ENCODE measurements around the gene KDM2A. TPM values are rescaled to one million over a fixed set of nuclear protein-coding genes. Genes with fewer than 3 reads are reported as not detected.
A peak's percentile ranks its signal among the peaks of the same experiment; 100 is the strongest.
"Not testable (repeated sequence)": the region's sequence is repeated elsewhere in the genome, so short reads cannot be mapped to it uniquely, and the experiment has no call there.

Gene KDM2A
- total and polyA plus RNA-seq, 2 donors from 2014 or later: 16.2 to 82.6 TPM

- peaks cover 3 to 14% (median 4%) of the 10 kb centered on the region in 3 donors for H3K36me3 ChIP-seq (ENCODE audit: control insufficient read depth in 2 of 3, insufficient read depth in 3 of 3, low read length in 3 of 3)
- H3K27me3 ChIP-seq (ENCODE audit: control insufficient read depth, insufficient read depth, low read length): no peaks in the 10 kb centered on the region
- no peak overlapping the region for H3K27ac ChIP-seq (ENCODE audit: low read depth in 2 of 2, low read length in 2 of 2)
- H3K9me3 ChIP-seq (ENCODE audit: control insufficient read depth in 2 of 3, insufficient read depth in 1 of 3, low read length in 3 of 3): no peaks in the 10 kb centered on the region
- H3K9ac ChIP-seq (ENCODE audit: low read length in 3 of 3): no peak overlapping the region
- DNase-seq: peak in 1 of 5 donors; percentile 33
- TF ChIP-seq, protein P1, sequence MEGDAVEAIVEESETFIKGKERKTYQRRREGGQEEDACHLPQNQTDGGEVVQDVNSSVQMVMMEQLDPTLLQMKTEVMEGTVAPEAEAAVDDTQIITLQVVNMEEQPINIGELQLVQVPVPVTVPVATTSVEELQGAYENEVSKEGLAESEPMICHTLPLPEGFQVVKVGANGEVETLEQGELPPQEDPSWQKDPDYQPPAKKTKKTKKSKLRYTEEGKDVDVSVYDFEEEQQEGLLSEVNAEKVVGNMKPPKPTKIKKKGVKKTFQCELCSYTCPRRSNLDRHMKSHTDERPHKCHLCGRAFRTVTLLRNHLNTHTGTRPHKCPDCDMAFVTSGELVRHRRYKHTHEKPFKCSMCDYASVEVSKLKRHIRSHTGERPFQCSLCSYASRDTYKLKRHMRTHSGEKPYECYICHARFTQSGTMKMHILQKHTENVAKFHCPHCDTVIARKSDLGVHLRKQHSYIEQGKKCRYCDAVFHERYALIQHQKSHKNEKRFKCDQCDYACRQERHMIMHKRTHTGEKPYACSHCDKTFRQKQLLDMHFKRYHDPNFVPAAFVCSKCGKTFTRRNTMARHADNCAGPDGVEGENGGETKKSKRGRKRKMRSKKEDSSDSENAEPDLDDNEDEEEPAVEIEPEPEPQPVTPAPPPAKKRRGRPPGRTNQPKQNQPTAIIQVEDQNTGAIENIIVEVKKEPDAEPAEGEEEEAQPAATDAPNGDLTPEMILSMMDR (IDR thresholded peaks at IDR 0.05; ENCODE audit: borderline replicate concordance, extremely low read depth, insufficient read depth): no peak
- no peak overlapping the region for H3K4me3 ChIP-seq (ENCODE audit: low read length in 3 of 3)
- intact Hi-C loops (cut with DNase I): no loop called here
- FAIRE-seq: no peak
- H3K4me1 ChIP-seq (ENCODE audit: control insufficient read depth in 2 of 3, insufficient read depth in 2 of 3, low read depth in 1 of 3, low read length in 3 of 3): peaks cover 0 to 9% (median 0%) of the 10 kb centered on the region in 3 donors
Observed at GRCh38 chr11:67260406-67260805, 141.3 kb downstream of the KDM2A start.

DNA sequence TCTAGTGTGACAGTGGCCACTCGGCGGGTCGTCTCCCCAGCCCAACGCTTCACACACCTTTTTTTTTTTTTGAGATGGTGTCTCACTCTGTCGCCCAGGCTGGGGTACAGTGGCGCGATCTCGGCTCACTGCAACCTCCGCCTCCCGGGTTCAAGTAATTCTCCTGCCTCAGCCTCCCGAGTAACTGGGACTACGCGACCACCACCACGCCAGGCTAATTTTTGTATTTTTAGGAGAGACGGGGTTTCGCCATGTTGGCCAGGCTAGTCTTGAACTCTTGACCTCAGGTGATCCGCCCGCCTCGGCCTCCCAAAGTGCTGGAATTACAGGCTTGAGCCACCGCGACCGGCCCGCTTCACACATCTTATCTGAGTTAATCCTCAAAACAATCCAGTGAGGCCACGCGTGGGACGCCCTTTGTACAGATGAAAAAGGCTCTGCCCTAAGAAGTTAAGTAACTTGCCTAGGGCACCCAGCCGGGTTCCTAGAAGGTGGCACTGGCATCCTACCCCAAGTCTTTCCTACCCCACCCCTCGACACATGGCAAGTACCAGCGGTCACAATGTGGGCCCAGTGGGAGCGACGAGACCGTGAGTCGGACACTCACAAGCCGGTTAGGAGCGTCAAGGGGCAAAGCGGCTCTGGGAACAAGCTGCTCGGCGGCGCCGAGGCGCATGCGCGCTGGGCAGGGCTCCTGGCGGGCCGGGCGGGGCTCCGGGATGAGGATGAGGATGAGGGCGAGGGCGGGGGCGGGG, 142.0 kb downstream of the KDM2A start:
- FAIRE-seq; intact Hi-C loops (cut with DNase I); H3K27me3 ChIP-seq (ENCODE audit: control insufficient read depth, insufficient read depth, low read length); H3K36me3 ChIP-seq (ENCODE audit: control insufficient read depth in 2 of 3, insufficient read depth in 3 of 3, low read length in 3 of 3); H3K27ac ChIP-seq (ENCODE audit: low read depth in 2 of 2, low read length in 2 of 2); H3K9me3 ChIP-seq (ENCODE audit: control insufficient read depth in 2 of 3, insufficient read depth in 1 of 3, low read length in 3 of 3): not testable (repeated sequence)
- peak overlapping the region; percentile 36 to 55 (median 37) for H3K4me3 ChIP-seq (ENCODE audit: low read length in 3 of 3)
- peaks cover 0 to 15% (median 0%) of the 10 kb centered on the region in 3 donors for H3K4me1 ChIP-seq (ENCODE audit: control insufficient read depth in 2 of 3, insufficient read depth in 2 of 3, low read depth in 1 of 3, low read length in 3 of 3)
- peak overlapping the region in 2 of 3 donors; percentile 20 to 67 for H3K9ac ChIP-seq (ENCODE audit: low read length in 3 of 3)
- peak in 4 of 5 donors; percentile 61 to 85 (median 78) for DNase-seq

- intact Hi-C loops (cut with DNase I): no loop called here
- TF ChIP-seq, protein P1 (IDR thresholded peaks at IDR 0.05; ENCODE audit: borderline replicate concordance, extremely low read depth, insufficient read depth): no peak
- Histone ChIP-seq H3K27ac (ENCODE audit: low read depth in 2 of 2, low read length in 2 of 2) (no peak overlapping the region), H3K27me3 (ENCODE audit: control insufficient read depth, insufficient read depth, low read length) (no peaks in the 10 kb centered on the region), H3K9ac (ENCODE audit: low read length in 3 of 3) (no peak overlapping the region), H3K36me3 (ENCODE audit: control insufficient read depth in 2 of 3, insufficient read depth in 3 of 3, low read length in 3 of 3) (peaks cover 0 to 3% (median 0%) of the 10 kb centered on the region in 3 donors), H3K4me3 (ENCODE audit: low read length in 3 of 3) (no peak overlapping the region), H3K4me1 (ENCODE audit: control insufficient read depth in 2 of 3, insufficient read depth in 2 of 3, low read depth in 1 of 3, low read length in 3 of 3) (peaks cover 0 to 15% (median 0%) of the 10 kb centered on the region in 3 donors), H3K9me3 (ENCODE audit: control insufficient read depth in 2 of 3, insufficient read depth in 1 of 3, low read length in 3 of 3) (no peaks in the 10 kb centered on the region)
- no peak for FAIRE-seq
- no peak for DNase-seq
Observed at GRCh38 chr11:67261640-67261945, 142.5 kb downstream of the KDM2A start.

DNA sequence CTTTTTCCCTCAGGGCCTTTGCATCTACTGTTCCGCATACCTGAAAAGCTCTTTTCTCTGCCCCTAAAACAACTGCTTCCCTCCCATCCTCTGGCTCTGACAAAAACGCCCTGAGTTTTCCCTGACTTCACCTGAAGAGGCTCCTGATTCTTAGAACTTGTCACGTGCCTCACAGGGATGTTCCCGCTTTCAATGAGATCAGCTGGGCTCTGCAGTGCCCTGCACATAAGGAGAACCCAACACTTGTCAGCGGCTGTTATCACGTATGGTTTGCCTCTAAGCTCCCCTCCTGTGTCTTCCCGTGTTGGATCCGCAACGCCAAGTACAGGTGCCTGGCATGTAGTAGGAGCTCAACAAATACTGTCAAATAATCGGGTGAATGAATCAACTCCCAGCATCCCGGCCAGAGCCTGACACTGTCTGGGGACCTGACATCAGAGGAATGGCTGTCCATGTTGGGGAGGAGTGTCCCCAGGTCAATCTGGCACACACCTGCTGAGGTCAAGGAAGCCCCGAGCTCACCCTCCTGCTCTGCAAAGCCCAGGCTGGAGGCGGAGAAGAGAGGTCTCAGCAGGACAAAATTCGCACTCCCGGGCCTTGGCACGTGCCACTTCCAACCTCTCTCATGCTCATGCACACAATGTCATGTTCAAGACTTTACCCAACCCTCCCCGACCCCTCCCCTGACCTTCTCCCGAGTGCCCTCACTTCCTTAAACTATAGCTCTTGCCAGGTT, 143.1 kb downstream of the KDM2A start:
- no peaks in the 10 kb centered on the region for H3K27me3 ChIP-seq (ENCODE audit: control insufficient read depth, insufficient read depth, low read length)
- FAIRE-seq (no peak), DNase-seq (peak in 2 of 5 donors; percentile 58 to 65)
- no peaks in the 10 kb centered on the region for H3K36me3 ChIP-seq (ENCODE audit: control insufficient read depth in 2 of 3, insufficient read depth in 3 of 3, low read length in 3 of 3)
- H3K27ac ChIP-seq (ENCODE audit: low read depth in 2 of 2, low read length in 2 of 2): no peak overlapping the region
- H3K4me3 ChIP-seq (ENCODE audit: low read length in 3 of 3): no peak overlapping the region
- TF ChIP-seq, protein P1 (IDR thresholded peaks at IDR 0.05; ENCODE audit: borderline replicate concordance, extremely low read depth, insufficient read depth): no peak
- intact Hi-C loops (cut with DNase I): no loop called here
- H3K9me3 ChIP-seq (ENCODE audit: control insufficient read depth in 2 of 3, insufficient read depth in 1 of 3, low read length in 3 of 3): no peaks in the 10 kb centered on the region
- H3K4me1 ChIP-seq (ENCODE audit: control insufficient read depth in 2 of 3, insufficient read depth in 2 of 3, low read depth in 1 of 3, low read length in 3 of 3): peaks cover 0 to 17% (median 0%) of the 10 kb centered on the region in 3 donors
- H3K9ac ChIP-seq (ENCODE audit: low read length in 3 of 3): no peak overlapping the region
